ENCODE measurements around the gene INVS. TPM values are rescaled to one million over a fixed set of nuclear protein-coding genes. Genes with fewer than 3 reads are reported as not detected.

INVS gene
- total and polyA plus RNA-seq, 2 donors (not counting 1 experiment from before 2014, with no cell fraction given): 13.9 to 37.0 TPM

DNA sequence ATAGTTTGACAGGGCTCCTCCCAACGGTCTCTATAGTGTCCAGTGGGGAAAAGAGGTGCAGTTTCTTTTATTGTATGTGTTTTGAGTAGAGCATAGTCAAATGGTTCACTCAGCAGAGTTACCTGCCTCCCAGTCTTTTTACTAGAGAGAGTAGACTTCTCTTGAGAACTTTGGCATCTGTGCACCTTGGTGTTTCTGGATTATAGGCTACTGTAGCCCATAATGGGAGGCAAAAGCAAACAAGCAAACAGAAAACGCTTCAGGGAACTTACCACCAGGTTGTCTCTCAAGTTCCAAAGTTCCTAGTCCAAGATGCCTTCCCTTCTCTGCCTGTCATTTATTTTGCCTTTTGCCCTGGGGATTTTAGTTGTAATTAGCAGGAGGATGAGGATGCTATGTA, 26.2 kb downstream of the INVS start:
- H3K4me1 ChIP-seq (ENCODE audit: control insufficient read depth in 2 of 2, insufficient read depth in 2 of 2, low read length in 2 of 2): no peaks in the 10 kb centered on the region
- peaks cover 25% of the 10 kb centered on the region for H3K79me2 ChIP-seq (ENCODE audit: control insufficient read depth, insufficient read depth, low read length)
- intact Hi-C loops (cut with micrococcal nuclease): no loop called here
- H3K9me3 ChIP-seq (ENCODE audit: control extremely low read depth in 1 of 3, control insufficient read depth in 2 of 3, insufficient read depth in 1 of 3, low read length in 2 of 3): no peaks in the 10 kb centered on the region
- peaks cover 0 to 10% of the 10 kb centered on the region in 2 experiments for H3K36me3 ChIP-seq (replicated peaks in 1 of 2; ENCODE audit: control extremely low read depth in 1 of 2, control insufficient read depth in 1 of 2, extremely low read depth in 1 of 2, insufficient read depth in 2 of 2, low read length in 1 of 2)
- H3K4me2 ChIP-seq (replicated peaks; ENCODE audit: low read depth, low read length, poor library complexity, severe bottlenecking): no peak overlapping the region
- H3K27ac ChIP-seq (ENCODE audit: low read length in 2 of 2): no peak overlapping the region
- 100% methylated on average over 1 of the region's 2 CpGs for WGBS (ENCODE audit: insufficient coverage)
- H3K4me3 ChIP-seq (ENCODE audit: control extremely low read depth in 1 of 5, extremely low read depth in 1 of 5, insufficient read depth in 1 of 5, low read depth in 2 of 5, low read length in 4 of 5): no peak overlapping the region
- ChIA-PET POLR2A (no interaction called here), CTCF (no interaction called here)
- no peak overlapping the region for H2AFZ ChIP-seq (ENCODE audit: insufficient read depth, low read depth, low read length, poor library complexity, severe bottlenecking)
- no peaks in the 10 kb centered on the region for H4K20me1 ChIP-seq (ENCODE audit: control insufficient read depth, insufficient read depth, low read length, poor library complexity, severe bottlenecking)
- ATAC-seq (ENCODE audit: low read depth) (no peak), DNase-seq (no peak)
- no peaks in the 10 kb centered on the region for H3K27me3 ChIP-seq (replicated peaks in 1 of 4; ENCODE audit: control extremely low read depth in 1 of 4, control insufficient read depth in 3 of 4, insufficient read depth in 4 of 4, low read length in 3 of 4)
- Mint-ChIP-seq H3K4me1 (peaks cover 2% of the 10 kb centered on the region), H3K27me3 (no peaks in the 10 kb centered on the region), H3K27ac (no peak overlapping the region), H3K4me3 (no peak overlapping the region), H3K9me3 (ENCODE audit: insufficient read depth) (no peaks in the 10 kb centered on the region)
- TF ChIP-seq, protein P1, sequence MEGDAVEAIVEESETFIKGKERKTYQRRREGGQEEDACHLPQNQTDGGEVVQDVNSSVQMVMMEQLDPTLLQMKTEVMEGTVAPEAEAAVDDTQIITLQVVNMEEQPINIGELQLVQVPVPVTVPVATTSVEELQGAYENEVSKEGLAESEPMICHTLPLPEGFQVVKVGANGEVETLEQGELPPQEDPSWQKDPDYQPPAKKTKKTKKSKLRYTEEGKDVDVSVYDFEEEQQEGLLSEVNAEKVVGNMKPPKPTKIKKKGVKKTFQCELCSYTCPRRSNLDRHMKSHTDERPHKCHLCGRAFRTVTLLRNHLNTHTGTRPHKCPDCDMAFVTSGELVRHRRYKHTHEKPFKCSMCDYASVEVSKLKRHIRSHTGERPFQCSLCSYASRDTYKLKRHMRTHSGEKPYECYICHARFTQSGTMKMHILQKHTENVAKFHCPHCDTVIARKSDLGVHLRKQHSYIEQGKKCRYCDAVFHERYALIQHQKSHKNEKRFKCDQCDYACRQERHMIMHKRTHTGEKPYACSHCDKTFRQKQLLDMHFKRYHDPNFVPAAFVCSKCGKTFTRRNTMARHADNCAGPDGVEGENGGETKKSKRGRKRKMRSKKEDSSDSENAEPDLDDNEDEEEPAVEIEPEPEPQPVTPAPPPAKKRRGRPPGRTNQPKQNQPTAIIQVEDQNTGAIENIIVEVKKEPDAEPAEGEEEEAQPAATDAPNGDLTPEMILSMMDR (IDR thresholded peaks at IDR 0.05): no peak
- TF ChIP-seq EZH2 (IDR thresholded peaks at IDR 0.05; ENCODE audit: borderline replicate concordance, insufficient read depth, low read depth, low read length, poor library complexity, severe bottlenecking): no peak
- H3K9ac ChIP-seq (ENCODE audit: low read length): no peak overlapping the region

DNA sequence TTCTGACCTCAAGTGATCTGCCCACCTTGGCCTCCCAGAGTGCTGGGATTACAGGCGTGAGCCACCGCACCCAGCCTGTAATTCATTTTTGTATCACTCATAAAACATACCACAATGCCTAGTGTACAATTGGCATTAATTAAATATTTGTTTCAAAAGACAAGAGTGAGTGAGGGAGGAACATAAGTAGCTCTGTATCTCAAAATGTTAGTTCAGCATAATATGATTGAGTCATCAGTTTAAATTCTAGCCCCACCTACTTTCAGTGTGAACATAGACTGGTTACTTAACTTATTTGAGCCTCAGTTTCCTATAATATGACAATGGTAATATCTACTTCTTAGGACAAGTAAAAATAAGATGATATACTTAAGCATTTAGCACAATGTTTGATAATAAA, 26.9 kb downstream of the INVS start:
- Histone ChIP-seq H3K9me3 (ENCODE audit: control extremely low read depth in 1 of 3, control insufficient read depth in 2 of 3, insufficient read depth in 1 of 3, low read length in 2 of 3) (no peaks in the 10 kb centered on the region), H3K27ac (ENCODE audit: low read length in 2 of 2) (no peak overlapping the region), H3K4me3 (ENCODE audit: control extremely low read depth in 1 of 5, extremely low read depth in 1 of 5, insufficient read depth in 1 of 5, low read depth in 2 of 5, low read length in 4 of 5) (no peak overlapping the region), H2AFZ (ENCODE audit: insufficient read depth, low read depth, low read length, poor library complexity, severe bottlenecking) (no peak overlapping the region), H3K4me1 (ENCODE audit: control insufficient read depth in 2 of 2, insufficient read depth in 2 of 2, low read length in 2 of 2) (no peaks in the 10 kb centered on the region), H4K20me1 (ENCODE audit: control insufficient read depth, insufficient read depth, low read length, poor library complexity, severe bottlenecking) (no peaks in the 10 kb centered on the region), H3K4me2 (replicated peaks; ENCODE audit: low read depth, low read length, poor library complexity, severe bottlenecking) (no peak overlapping the region), H3K27me3 (replicated peaks in 1 of 4; ENCODE audit: control extremely low read depth in 1 of 4, control insufficient read depth in 3 of 4, insufficient read depth in 4 of 4, low read length in 3 of 4) (no peaks in the 10 kb centered on the region), H3K9ac (ENCODE audit: low read length) (no peak overlapping the region), H3K36me3 (replicated peaks in 1 of 2; ENCODE audit: control extremely low read depth in 1 of 2, control insufficient read depth in 1 of 2, extremely low read depth in 1 of 2, insufficient read depth in 2 of 2, low read length in 1 of 2) (peaks cover 0 to 3% of the 10 kb centered on the region in 2 experiments), H3K79me2 (ENCODE audit: control insufficient read depth, insufficient read depth, low read length) (peaks cover 25% of the 10 kb centered on the region)
- intact Hi-C loops (cut with micrococcal nuclease): no loop called here
- Mint-ChIP-seq H3K27ac (no peak overlapping the region), H3K4me3 (no peak overlapping the region), H3K27me3 (no peaks in the 10 kb centered on the region), H3K4me1 (peaks cover 2% of the 10 kb centered on the region), H3K9me3 (ENCODE audit: insufficient read depth) (no peaks in the 10 kb centered on the region)
- ATAC-seq (ENCODE audit: low read depth): no peak
- no peak for DNase-seq
- CTCF ChIA-PET: no interaction called here
- TF ChIP-seq EZH2 (IDR thresholded peaks at IDR 0.05; ENCODE audit: borderline replicate concordance, insufficient read depth, low read depth, low read length, poor library complexity, severe bottlenecking): no peak
- TF ChIP-seq, protein P1 (IDR thresholded peaks at IDR 0.05): no peak
- no CpG with 5 or more reads among the region's 2 CpGs for WGBS (ENCODE audit: insufficient coverage)
- POLR2A ChIA-PET: no interaction called here
